Left ventricle myocardium inferior (tissue), 1 donor: ENCODE measurements around the gene DBX1. TPM values are rescaled to one million over a fixed set of nuclear protein-coding genes. Genes with fewer than 3 reads are reported as not detected.
A peak's percentile ranks its signal among the peaks of the same experiment; 100 is the strongest.

Experiments used
- DNase-seq: peaks from one replicate; pipeline ENCODE4 v3.0.0-alpha.2; 2020
- H3K27ac ChIP-seq: fragments of 200-600 bp; replicated peaks from 2 replicates; pipeline ENCODE4 v1.8.0; 2021
- H3K27me3 ChIP-seq: fragments of 200-600 bp; 2 replicates; pipeline ENCODE4 v1.8.0; 2021; ENCODE audit warnings: low read depth
- H3K36me3 ChIP-seq: fragments of 200-600 bp; 2 replicates; pipeline ENCODE4 v1.8.0; 2021
- H3K4me1 ChIP-seq: fragments of 200-600 bp; 2 replicates; pipeline ENCODE4 v1.8.0; 2021
- H3K4me3 ChIP-seq: fragments of 200-600 bp; 2 replicates; pipeline ENCODE4 v1.8.0; 2021; ENCODE audit warnings: mild to moderate bottlenecking, moderate library complexity
- H3K9me3 ChIP-seq: fragments of 200-600 bp; replicated peaks from 2 replicates; pipeline ENCODE4 v1.8.0; 2021
- CTCF ChIP-seq: fragments of 200-600 bp; IDR thresholded peaks from 2 replicates; pipeline ENCODE4 v1.8.0; 2021; ENCODE audit warnings: antibody characterized with exemption, mild to moderate bottlenecking, borderline replicate concordance
- intact Hi-C: fragments of 100-400 bp; cut with micrococcal nuclease; formaldehyde crosslinking; loops from one replicate; pipeline ENCODE4 v1.11.0; 2022
- total RNA-seq: library from RNA; stranded (reverse); fragmentation: NEBNext Ultra II Directional; extraction: Animal tissue kit (Norgen Biotek cat#: 25700); gene quantifications from one replicate; pipeline ENCODE4 v1.2.1, GENCODE V29; 2021
- donor health status: DM: no; HTN: yes; CAD: no; lungs with severe emphysema.

DBX1 gene
- total RNA-seq, 1 donor from 2014 or later: not detected

GRCh38 chr11:20159466-20160381 lies 551 bp downstream of the DBX1 start:
- Histone ChIP-seq H3K9me3 (no peaks in the 10 kb centered on the region), H3K27ac (no peak overlapping the region), H3K4me1 (peaks cover 35% of the 10 kb centered on the region), H3K4me3 (no peak overlapping the region), H3K36me3 (no peaks in the 10 kb centered on the region), H3K27me3 (peaks cover 100% of the 10 kb centered on the region)
- TF ChIP-seq CTCF: no peak
- DNase-seq: no peak
- intact Hi-C loops: no loop called here

- H3K27me3 ChIP-seq: peaks cover 100% of the 10 kb centered on the region
- intact Hi-C loops: no loop called here
- peaks cover 30% of the 10 kb centered on the region for H3K4me1 ChIP-seq
- TF ChIP-seq CTCF: no peak
- H3K36me3 ChIP-seq: no peaks in the 10 kb centered on the region
- no peak overlapping the region for H3K27ac ChIP-seq
- H3K9me3 ChIP-seq: no peaks in the 10 kb centered on the region
- H3K4me3 ChIP-seq: no peak overlapping the region
- peak; percentile 42 for DNase-seq
Measured at GRCh38 chr11:20158597-20159257, 1.5 kb downstream of the DBX1 start.

GRCh38 chr11:20157728-20158127 lies 2.5 kb downstream of the DBX1 start:
- H3K9me3 ChIP-seq: no peaks in the 10 kb centered on the region
- peaks cover 20% of the 10 kb centered on the region for H3K4me1 ChIP-seq
- no peak for DNase-seq
- H3K36me3 ChIP-seq: no peaks in the 10 kb centered on the region
- peaks cover 100% of the 10 kb centered on the region for H3K27me3 ChIP-seq
- no peak for TF ChIP-seq CTCF
- intact Hi-C loops: no loop called here
- H3K27ac ChIP-seq: no peak overlapping the region
- no peak overlapping the region for H3K4me3 ChIP-seq

GRCh38 chr11:20156876-20157613 lies 3.2 kb downstream of the DBX1 start:
- Histone ChIP-seq H3K36me3 (no peaks in the 10 kb centered on the region), H3K4me1 (peaks cover 17% of the 10 kb centered on the region), H3K4me3 (peak overlapping the region; percentile 52), H3K9me3 (no peaks in the 10 kb centered on the region), H3K27me3 (peaks cover 100% of the 10 kb centered on the region), H3K27ac (no peak overlapping the region)
- DNase-seq: no peak
- intact Hi-C loops: no loop called here
- TF ChIP-seq CTCF: no peak

- DNase-seq: no peak
- no peaks in the 10 kb centered on the region for H3K36me3 ChIP-seq
- TF ChIP-seq CTCF: no peak
- H3K27me3 ChIP-seq: peaks cover 100% of the 10 kb centered on the region
- no peak overlapping the region for H3K27ac ChIP-seq
- intact Hi-C loops: no loop called here
- peak overlapping the region; percentile 52 for H3K4me3 ChIP-seq
- H3K4me1 ChIP-seq: peaks cover 17% of the 10 kb centered on the region
- no peaks in the 10 kb centered on the region for H3K9me3 ChIP-seq
Measured at GRCh38 chr11:20156280-20156875, 3.9 kb downstream of the DBX1 start.
